HG03571 (cell line): ENCODE measurements around the gene RASSF7.

ENCODE experiments used
- ATAC-seq: cut with Tn5 transposase; IDR thresholded peaks from one replicate; pipeline ENCODE4 v1.9.1; 2021; ENCODE audit not compliant: unreplicated experiment

RASSF7 gene

GRCh38 chr11:579830-580601 lies 19.2 kb downstream of the RASSF7 start:
- ATAC-seq, result no peak

- no peak for ATAC-seq
Measured at GRCh38 chr11:581342-581741, 20.6 kb downstream of the RASSF7 start.

GRCh38 chr11:581752-582151 lies 21.0 kb downstream of the RASSF7 start:
- no peak for ATAC-seq

- ATAC-seq, result no peak
Measured at GRCh38 chr11:584287-584686, 23.5 kb downstream of the RASSF7 start.

- ATAC-seq, result no peak
Measured at GRCh38 chr11:586376-587316, 25.9 kb downstream of the RASSF7 start.

- ATAC-seq, result no peak
Measured at GRCh38 chr11:587546-587945, 26.8 kb downstream of the RASSF7 start.

- ATAC-seq, result no peak
Measured at GRCh38 chr11:587978-588380, 27.2 kb downstream of the RASSF7 start.

GRCh38 chr11:589798-590197 lies 29.0 kb downstream of the RASSF7 start:
- ATAC-seq, result no peak

- no peak for ATAC-seq
Measured at GRCh38 chr11:590997-591396, 30.2 kb downstream of the RASSF7 start.

- ATAC-seq, result no peak
Measured at GRCh38 chr11:592501-592900, 31.7 kb downstream of the RASSF7 start.

- ATAC-seq, result no peak
Measured at GRCh38 chr11:592918-593317, 32.1 kb downstream of the RASSF7 start.

- ATAC-seq, result no peak
Measured at GRCh38 chr11:593347-593746, 32.6 kb downstream of the RASSF7 start.

- no peak for ATAC-seq
Measured at GRCh38 chr11:595400-595799, 34.6 kb downstream of the RASSF7 start.

GRCh38 chr11:596374-596773 lies 35.6 kb downstream of the RASSF7 start:
- no peak for ATAC-seq

GRCh38 chr11:597166-597725 lies 36.5 kb downstream of the RASSF7 start:
- no peak for ATAC-seq

GRCh38 chr11:598005-598680 lies 37.4 kb downstream of the RASSF7 start:
- no peak for ATAC-seq

GRCh38 chr11:601573-602245 lies 40.9 kb downstream of the RASSF7 start:
- no peak for ATAC-seq

- ATAC-seq, result no peak
Measured at GRCh38 chr11:603154-603553, 42.4 kb downstream of the RASSF7 start.

- no peak for ATAC-seq
Measured at GRCh38 chr11:605286-606129, 44.7 kb downstream of the RASSF7 start.

GRCh38 chr11:606245-606644 lies 45.5 kb downstream of the RASSF7 start:
- no peak for ATAC-seq
